ENCODE data around the gene RNF181. TPM values are rescaled to one million over a fixed set of nuclear protein-coding genes. Genes with fewer than 3 reads are reported as not detected.

RNF181 gene
- total RNA-seq, 1 donor from 2014 or later, result 85.7 TPM

GRCh38 chr2:85606116-85606455, 10.5 kb downstream of the RNF181 start:
- H3K27ac Mint-ChIP-seq, result no peak overlapping the region
- peaks cover 18% of the 10 kb centered on the region for H3K4me1 Mint-ChIP-seq (ENCODE audit: low read depth)
- TF ChIP-seq CTCF (IDR thresholded peaks at IDR 0.05; ENCODE audit: unreplicated experiment), result no peak
- no peaks in the 10 kb centered on the region for H3K27me3 Mint-ChIP-seq
- no peak overlapping the region for H3K4me3 Mint-ChIP-seq (ENCODE audit: low read depth)
- DNase-seq (ENCODE audit: low spot score, unreplicated experiment), result no peak
- peaks cover 9% of the 10 kb centered on the region for H3K36me3 Mint-ChIP-seq (ENCODE audit: insufficient read depth)
- H3K9me3 Mint-ChIP-seq (ENCODE audit: low read depth), result no peaks in the 10 kb centered on the region

GRCh38 chr2:85607268-85608215, 12.0 kb downstream of the RNF181 start:
- Mint-ChIP-seq H3K4me1 (ENCODE audit: low read depth) (peaks cover 15% of the 10 kb centered on the region), H3K4me3 (ENCODE audit: low read depth) (no peak overlapping the region), H3K9me3 (ENCODE audit: low read depth) (no peaks in the 10 kb centered on the region), H3K36me3 (ENCODE audit: insufficient read depth) (peaks cover 9% of the 10 kb centered on the region), H3K27me3 (no peaks in the 10 kb centered on the region), H3K27ac (peak overlapping the region; percentile 56)
- no peak for TF ChIP-seq CTCF (IDR thresholded peaks at IDR 0.05; ENCODE audit: unreplicated experiment)
- no peak for DNase-seq (ENCODE audit: low spot score, unreplicated experiment)

- Mint-ChIP-seq H3K4me1 (ENCODE audit: low read depth) (peaks cover 7% of the 10 kb centered on the region), H3K27ac (peak overlapping the region; percentile 96), H3K36me3 (ENCODE audit: insufficient read depth) (peaks cover 9% of the 10 kb centered on the region), H3K9me3 (ENCODE audit: low read depth) (no peaks in the 10 kb centered on the region), H3K27me3 (no peaks in the 10 kb centered on the region), H3K4me3 (ENCODE audit: low read depth) (peak overlapping the region; percentile 94)
- no peak for DNase-seq (ENCODE audit: low spot score, unreplicated experiment)
- TF ChIP-seq CTCF (IDR thresholded peaks at IDR 0.05; ENCODE audit: unreplicated experiment), result no peak
Measured at GRCh38 chr2:85611217-85611704, 15.7 kb downstream of the RNF181 start.

DNA sequence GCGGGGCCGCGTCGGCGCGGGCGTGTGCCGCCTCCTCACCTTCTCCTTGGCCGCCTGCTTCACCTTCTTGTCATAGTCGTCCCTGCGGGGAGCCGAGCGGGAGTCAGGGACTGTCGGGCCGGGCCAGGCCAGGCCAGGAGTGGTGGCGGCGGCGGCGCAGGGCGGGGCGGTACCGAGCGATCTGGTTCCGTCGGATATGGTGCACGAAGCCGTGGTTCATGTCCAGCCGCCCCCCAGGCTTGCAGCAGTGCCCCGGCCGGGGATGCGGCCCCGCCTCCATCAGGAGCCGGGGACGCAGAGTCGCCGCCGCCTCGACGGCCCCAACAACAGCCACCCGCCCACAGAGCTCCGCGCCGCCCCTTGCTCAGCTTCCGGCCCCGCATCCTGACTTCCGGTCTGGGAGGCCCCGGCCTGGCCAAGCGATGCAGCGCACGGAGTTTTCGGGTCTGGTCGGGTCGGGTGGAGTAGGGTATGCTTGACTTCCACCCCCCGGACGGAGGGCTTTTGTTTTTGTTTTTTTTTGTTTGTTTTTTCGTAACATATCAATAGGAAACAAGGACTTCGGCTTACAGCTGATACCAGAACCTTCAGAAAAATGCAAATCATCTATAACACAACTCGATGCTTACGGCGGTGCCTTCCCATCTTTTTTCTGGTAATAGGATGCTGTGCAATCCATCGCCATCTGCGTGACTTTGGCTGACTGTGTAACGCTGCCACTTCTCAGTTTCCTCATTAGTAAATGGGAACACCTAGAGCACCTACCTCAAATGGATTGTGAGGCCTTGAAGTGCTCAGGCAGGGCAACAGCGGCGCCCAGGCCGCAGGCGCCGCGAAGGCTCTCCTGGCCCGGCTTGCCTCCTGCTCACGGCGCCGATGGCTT, 16.4 kb downstream of the RNF181 start, which contains the start of gene C2orf68:
Gene C2orf68, minus strand, starts transcription at position 362 of the 883 bp plus-strand sequence. Its CDS starts 82 bp downstream, at position 280.
- Mint-ChIP-seq H3K4me1 (ENCODE audit: low read depth) (peaks cover 7% of the 10 kb centered on the region), H3K36me3 (ENCODE audit: insufficient read depth) (peaks cover 9% of the 10 kb centered on the region), H3K4me3 (ENCODE audit: low read depth) (peak within 1 kb of the TSS; percentile 94), H3K27me3 (no peaks in the 10 kb centered on the region), H3K9me3 (ENCODE audit: low read depth) (no peaks in the 10 kb centered on the region), H3K27ac (peak within 1 kb of the TSS; percentile 96)
- no peak for TF ChIP-seq CTCF (IDR thresholded peaks at IDR 0.05; ENCODE audit: unreplicated experiment)
- DNase-seq (ENCODE audit: low spot score, unreplicated experiment), result peak; percentile 71

Measured in progenitor cell of endocrine pancreas (in vitro differentiated cells).